Kidney capillary endothelial cell (primary cell): ENCODE data around the gene VDAC2.
"Not testable (repeated sequence)": the region's sequence is repeated elsewhere in the genome, so short reads cannot be mapped to it uniquely, and the experiment has no call there.

Experiments
- DNase-seq: peaks from one replicate; pipeline ENCODE4 v3.0.0-alpha.2; 2018; ENCODE audit warnings: low spot score

Gene VDAC2

GRCh38 chr10:75199949-75200348 is 10.6 kb upstream of the VDAC2 start:
- not testable (repeated sequence) for DNase-seq

DNA sequence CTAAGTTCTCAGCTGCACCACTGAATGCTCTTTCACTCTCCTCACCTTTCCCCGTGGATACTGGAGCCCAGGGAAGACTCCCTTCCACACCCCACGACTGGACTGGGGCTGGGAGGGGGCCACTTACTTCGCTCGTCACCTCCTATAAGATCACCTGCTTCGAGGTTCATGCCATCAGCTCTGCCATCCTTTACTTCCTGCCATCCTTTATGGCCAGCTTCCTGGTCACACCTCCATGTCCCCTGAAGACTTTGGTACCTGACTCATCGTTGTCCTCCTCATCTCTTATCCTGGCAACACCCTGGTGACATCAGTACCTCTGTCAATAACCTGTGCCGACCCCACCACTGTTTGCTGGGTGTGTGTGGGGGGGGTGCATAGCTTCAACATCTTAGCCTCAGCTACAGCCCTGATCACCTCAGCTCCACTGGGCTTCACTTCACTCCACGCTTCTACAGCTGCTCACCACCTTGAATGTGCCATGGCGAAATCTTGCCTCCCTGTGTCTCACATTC is 8.7 kb upstream of the VDAC2 start:
- no peak for DNase-seq

GRCh38 chr10:75202321-75203045 is 8.1 kb upstream of the VDAC2 start:
- DNase-seq: no peak

DNA sequence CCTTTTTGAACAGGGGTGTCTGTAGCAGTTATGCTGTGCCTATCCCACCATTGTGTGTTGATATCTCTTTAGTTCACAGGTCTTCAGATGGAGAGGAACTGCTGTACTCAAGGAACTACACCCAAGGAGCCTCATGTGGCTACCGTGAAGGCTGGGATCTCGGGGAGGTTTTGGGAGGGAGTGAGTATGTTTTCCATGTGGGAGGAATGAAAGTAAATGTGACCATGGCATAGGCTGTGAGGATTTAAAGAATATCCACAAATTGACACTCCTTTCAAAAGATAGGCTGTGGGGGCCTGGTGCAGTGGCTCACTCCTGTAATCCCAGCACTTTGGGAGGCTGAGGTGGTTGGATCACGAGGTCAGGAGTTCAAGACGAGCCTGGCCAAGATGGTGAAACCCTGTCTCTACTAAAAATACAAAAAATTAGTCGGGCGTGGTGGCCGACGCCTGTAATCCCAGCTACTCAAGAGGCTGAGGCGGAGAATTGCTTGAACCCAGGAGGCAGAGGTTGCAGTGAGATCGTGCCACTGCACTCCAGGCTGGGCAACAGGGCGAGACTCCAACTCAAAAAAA is 7.5 kb upstream of the VDAC2 start:
- DNase-seq: not testable (repeated sequence)

DNA sequence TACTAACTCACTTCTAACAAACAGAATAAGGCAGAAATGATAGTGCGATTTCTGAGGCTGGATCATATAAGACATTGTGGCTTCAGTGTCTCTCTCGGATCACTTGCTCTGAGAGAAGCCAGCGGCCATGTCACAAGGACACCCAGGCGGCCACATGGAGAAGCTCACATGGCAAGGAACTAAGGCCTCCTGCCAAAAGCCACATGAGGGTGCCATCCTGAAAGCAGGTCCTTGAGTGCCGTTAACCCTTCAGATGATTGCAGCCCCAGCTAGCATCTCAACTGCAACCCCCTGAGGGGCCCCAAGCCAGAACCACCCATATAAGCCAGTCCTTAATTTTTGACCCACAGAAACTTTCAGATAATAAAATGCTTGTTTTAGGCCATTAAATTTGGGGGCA is 6.9 kb upstream of the VDAC2 start:
- DNase-seq: no peak

DNA sequence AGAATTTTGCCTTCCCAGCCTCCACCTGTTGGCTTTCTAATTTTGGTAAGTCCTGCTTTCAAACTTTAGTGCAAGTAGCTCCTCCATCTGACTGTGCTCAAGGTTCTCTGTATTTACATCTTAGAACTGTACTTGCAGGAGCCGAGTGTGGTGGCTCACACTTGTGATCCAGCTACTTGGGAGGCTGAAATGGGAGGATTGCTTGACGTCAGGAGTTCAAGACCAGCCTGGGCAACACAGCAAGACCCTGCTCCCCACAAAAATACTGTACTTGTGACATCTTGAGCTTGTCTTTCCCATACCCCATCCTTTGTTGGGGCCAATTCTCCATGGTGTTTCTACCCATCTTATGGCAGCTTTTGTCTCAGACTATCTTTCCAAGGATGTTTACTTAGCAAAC is 4.7 kb upstream of the VDAC2 start:
- no peak for DNase-seq

DNA sequence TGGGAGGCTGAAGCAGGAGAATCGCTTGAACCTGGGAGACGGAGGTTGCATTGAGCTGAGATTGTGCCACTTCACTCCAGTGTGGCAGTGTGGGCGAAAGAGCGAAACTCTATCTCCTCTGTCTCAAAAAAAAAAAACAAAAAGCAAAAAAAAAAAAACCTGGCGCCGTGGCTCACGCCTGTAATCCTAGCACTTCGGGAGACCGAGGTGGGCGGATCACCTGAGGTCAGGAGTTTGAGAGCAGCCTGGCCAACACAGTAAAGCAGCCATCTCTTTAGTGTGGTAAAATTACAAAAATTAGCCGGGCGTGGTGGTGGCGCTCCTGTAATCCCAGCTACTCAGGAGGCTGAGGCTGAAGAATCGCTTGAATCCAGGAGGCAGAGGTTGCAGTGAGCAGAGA is 4.0 kb upstream of the VDAC2 start:
- not testable (repeated sequence) for DNase-seq

GRCh38 chr10:75207079-75207856 is 3.3 kb upstream of the VDAC2 start:
- no peak for DNase-seq

DNA sequence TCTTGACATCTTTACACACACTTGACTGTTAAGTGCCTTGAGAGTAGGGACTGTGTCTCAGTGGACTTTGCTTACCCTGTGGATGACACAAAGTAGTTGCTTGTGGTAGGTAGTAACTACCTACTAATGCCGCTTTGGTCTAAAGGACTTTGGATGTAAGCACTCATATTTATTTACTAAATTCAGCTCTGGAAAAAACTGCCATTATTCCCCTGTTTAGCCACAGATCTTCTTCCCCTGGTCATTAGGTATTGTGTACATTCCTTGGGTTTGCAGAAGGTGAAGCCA is 2.8 kb upstream of the VDAC2 start:
- DNase-seq: no peak

DNA sequence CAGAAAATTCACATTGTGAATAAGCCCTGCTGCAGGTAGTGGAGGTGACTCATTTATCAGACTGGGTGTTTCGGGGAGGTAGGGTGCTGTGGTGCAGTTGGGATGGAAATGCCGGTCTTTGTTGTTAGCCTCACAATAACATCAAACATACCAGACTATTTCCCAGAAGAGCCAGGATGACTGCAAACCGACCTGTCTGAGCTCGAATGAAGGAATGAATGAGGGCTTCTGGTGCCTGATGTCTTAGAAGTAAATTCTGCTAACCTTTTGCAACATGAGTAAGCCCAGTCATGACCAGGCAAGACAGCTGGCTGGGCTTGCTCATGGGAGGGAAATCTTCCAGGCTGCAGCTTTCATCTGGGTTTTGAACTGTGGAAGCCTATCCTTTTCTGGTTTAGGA is 2.4 kb upstream of the VDAC2 start:
- no peak for DNase-seq

- no peak for DNase-seq
Observed at GRCh38 chr10:75209086-75209920, 1.3 kb upstream of the VDAC2 start.

- DNase-seq: peak; percentile 59
Observed at GRCh38 chr10:75209921-75210281, 695 bp upstream of the VDAC2 start.

DNA sequence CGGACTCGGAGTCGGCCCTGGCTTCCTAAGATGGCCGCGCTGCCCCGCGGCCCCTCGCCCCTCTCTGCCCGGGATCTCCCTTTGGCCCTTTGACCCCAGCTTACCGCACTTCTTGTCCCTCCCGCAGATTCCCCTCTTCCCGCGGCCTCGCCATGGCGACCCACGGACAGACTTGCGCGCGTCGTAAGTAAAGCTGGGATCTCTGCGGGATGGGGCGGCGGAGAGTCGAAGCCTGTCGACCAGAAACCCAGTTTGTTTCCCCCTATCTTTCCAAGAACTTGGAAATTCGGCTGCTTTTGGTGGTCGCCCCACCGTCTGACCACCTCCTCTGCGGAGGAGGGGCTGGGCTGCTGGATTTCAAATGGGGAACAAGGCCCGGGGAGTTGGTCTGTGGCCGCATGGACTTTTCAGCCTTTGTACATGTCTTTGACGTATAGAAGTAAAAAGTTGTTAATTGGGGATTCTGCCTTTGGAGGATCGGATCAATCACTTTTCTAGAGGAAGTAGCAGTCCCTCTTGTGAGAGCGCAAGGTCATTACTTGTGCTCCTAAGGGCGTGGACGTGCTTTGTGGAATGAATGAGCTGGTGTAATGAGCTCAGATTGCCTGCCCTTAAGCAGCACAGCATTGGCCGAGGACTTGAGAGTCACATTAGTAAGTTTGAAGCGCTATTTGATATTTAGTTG is 553 bp downstream of the VDAC2 start:
- peak; percentile 52 for DNase-seq

DNA sequence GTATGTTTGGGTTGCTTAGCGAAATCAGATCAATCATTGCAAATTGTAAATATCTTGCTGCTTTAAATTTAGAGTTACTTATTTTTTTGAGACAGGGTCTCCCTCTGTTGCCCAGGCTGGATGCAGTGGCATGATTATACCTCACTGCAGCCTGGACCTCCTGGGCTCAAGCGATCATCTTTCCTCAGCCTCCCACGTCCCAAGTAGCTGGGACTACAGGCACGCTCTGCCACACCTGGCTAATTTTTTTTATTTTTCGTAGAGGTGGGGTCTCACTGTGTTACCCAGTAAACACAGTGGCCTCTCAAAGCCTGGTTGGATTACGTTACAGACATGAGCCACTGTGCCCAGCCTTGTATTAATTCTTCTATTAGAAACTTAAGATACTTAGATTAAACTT is 1.7 kb downstream of the VDAC2 start:
- DNase-seq: no peak

DNA sequence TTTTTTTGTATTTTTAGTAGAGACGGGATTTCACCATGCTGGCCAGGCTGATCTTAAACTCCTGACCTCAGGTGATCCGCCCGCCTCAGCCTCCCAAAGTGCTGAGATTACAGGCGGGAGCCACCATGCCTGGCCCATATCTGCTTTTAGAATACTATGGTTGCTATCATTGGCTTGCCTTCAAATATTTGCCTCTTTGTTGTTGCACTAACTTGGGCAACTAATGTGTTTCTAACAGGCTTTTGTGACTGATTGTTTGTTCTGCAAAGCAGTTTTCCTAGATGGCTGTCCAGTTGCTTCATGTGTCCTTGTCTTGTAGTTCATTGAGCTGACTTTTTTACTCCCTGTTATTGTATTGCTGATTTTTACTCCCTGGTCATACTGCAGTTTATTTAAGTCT is 9.7 kb downstream of the VDAC2 start:
- no peak for DNase-seq

GRCh38 chr10:75221492-75221891 is 10.9 kb downstream of the VDAC2 start:
- DNase-seq: not testable (repeated sequence)

DNA sequence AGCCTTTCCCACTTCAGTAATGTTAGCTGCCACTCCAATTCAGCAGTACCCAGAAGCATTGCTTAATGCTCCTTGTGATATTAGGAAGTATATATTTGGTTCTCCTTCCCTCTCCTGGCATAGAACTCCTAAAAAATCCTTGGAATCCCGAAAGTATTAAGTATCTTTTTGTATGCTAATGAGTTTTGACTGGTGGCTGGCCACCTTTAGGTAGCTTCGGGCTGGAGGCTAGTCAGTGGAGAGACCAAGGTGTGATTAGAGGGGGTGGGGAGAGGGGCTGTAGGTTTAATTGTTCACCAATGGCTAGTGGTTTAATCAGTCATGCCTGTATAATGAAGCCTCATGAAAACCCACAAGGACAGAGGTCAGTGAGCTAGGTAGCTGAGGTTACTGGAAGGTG is 12.9 kb downstream of the VDAC2 start:
- no peak for DNase-seq

- no peak for DNase-seq
Observed at GRCh38 chr10:75226095-75226494, 15.5 kb downstream of the VDAC2 start.

- no peak for DNase-seq
Observed at GRCh38 chr10:75226656-75227055, 16.1 kb downstream of the VDAC2 start.

- no peak for DNase-seq
Observed at GRCh38 chr10:75228278-75228677, 17.7 kb downstream of the VDAC2 start.

GRCh38 chr10:75228834-75229233 is 18.2 kb downstream of the VDAC2 start:
- no peak for DNase-seq

DNA sequence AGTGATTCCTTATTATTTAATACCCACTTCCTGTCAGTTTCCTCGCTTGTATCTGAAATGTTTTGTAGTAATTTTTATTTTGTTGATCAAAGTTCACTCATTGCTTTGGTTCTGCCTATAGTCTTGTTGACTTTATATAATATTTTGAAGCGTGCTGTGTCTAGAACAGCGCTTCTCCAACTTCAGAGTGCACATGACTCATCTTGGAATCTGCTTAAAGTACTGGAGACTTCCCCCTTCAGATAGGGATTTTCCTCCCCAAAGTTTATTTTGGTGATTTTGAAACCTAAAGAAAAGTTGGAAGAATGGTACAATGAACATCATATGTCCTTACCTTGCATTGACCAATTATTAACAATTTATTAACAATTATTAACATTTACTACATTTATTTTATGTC is 19.4 kb downstream of the VDAC2 start:
- no peak for DNase-seq
